HEK293T (cell line): Measurements from ENCODE around the gene C1orf185.

Experiments
- CTCF ChIA-PET: fragments of 350-600 bp; formaldehyde crosslinking; extraction: SDS; loops from one replicate; lab custom pipeline; 2021; ENCODE audit warnings: antibody characterized with exemption, inconsistent platforms; lab: Yijun Ruan, JAX
- POLR2A ChIA-PET: fragments of 350-600 bp; formaldehyde crosslinking; extraction: SDS; loops from one replicate; lab custom pipeline; 2020; ENCODE audit warnings: antibody characterized with exemption, inconsistent platforms; lab: Yijun Ruan, JAX
- DNase-seq: peaks from one replicate; pipeline ENCODE4 v3.0.0; 2012; ENCODE audit warnings: mixed read lengths; ENCODE audit errors: extremely low spot score
- ARNT ChIP-seq: fragments of 450-650 bp; IDR thresholded peaks from 2 replicates; pipeline ENCODE4 v1.6.1; 2017; ENCODE audit warnings: mild to moderate bottlenecking
- BHLHE40 ChIP-seq: fragments of 450-650 bp; IDR thresholded peaks from 2 replicates; pipeline ENCODE4 v1.6.1; 2016; ENCODE audit warnings: mild to moderate bottlenecking, moderate library complexity, borderline replicate concordance
- CTBP1 ChIP-seq: fragments of 450-650 bp; IDR thresholded peaks from 2 replicates; pipeline ENCODE4 v1.6.1; 2016; ENCODE audit warnings: borderline replicate concordance
- ELF4 ChIP-seq: fragments of 450-650 bp; IDR thresholded peaks from 2 replicates; pipeline ENCODE4 v1.6.1; 2017; ENCODE audit warnings: antibody characterized with exemption
- FOXA1 ChIP-seq: fragments of 450-650 bp; IDR thresholded peaks from 2 replicates; pipeline ENCODE4 v1.6.1; 2016; ENCODE audit warnings: mild to moderate bottlenecking
- FOXK2 ChIP-seq: fragments of 450-650 bp; IDR thresholded peaks from 2 replicates; pipeline ENCODE4 v1.6.1; 2016; ENCODE audit warnings: mild to moderate bottlenecking
- FOXM1 ChIP-seq: fragments of 450-650 bp; IDR thresholded peaks from 2 replicates; pipeline ENCODE4 v1.6.1; 2017; ENCODE audit warnings: mild to moderate bottlenecking, borderline replicate concordance
- HDGF ChIP-seq: fragments of 450-650 bp; IDR thresholded peaks from 2 replicates; pipeline ENCODE4 v1.6.1; 2017; ENCODE audit warnings: antibody characterized with exemption, borderline replicate concordance
- L3MBTL2 ChIP-seq: fragments of 450-650 bp; conservative IDR thresholded peaks from 2 replicates; pipeline ENCODE4 v1.6.1; 2016; ENCODE audit warnings: mild to moderate bottlenecking
- LEF1 ChIP-seq: fragments of 450-650 bp; IDR thresholded peaks from 2 replicates; pipeline ENCODE4 v1.6.1; 2017; ENCODE audit warnings: mild to moderate bottlenecking, borderline replicate concordance
- NFRKB ChIP-seq: fragments of 450-650 bp; IDR thresholded peaks from 2 replicates; pipeline ENCODE4 v1.6.1; 2016; ENCODE audit warnings: mild to moderate bottlenecking, moderate library complexity
- SP1 ChIP-seq: fragments of 450-650 bp; IDR thresholded peaks from 2 replicates; pipeline ENCODE4 v1.6.1; 2017
- SUZ12 ChIP-seq: fragments of 450-650 bp; IDR thresholded peaks from 2 replicates; pipeline ENCODE4 v1.6.1; 2016; ENCODE audit warnings: mild to moderate bottlenecking
- TARDBP ChIP-seq: fragments of 450-650 bp; IDR thresholded peaks from 2 replicates; pipeline ENCODE4 v1.6.1; 2016
- ZNF384 ChIP-seq: fragments of 450-650 bp; IDR thresholded peaks from 2 replicates; pipeline ENCODE4 v1.6.1; 2016
- TF ChIP-seq, protein P1 (sequence below): fragments of 450-650 bp; IDR thresholded peaks from 2 replicates; pipeline ENCODE4 v1.6.1; 2016

Gene C1orf185

DNA sequence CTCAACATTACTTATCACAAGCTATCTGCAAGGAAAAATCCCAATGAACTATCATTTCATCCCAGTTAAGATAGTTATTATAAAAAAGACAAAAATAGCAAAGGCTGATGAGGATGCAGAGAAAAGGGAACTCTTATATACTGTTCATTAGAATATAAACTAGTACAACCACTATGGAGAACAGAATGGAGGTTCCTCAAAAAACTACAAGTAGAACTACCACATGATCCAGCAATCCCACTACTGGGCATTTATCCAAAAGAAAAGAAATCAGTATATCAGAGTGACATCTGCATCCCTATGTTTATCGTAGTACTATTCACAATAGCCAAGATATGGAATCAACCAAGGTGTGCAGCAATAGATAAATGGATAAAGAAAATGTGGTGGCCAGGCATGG lies 4.9 kb upstream of the C1orf185 start:
- TF ChIP-seq HDGF, result no peak
- no peak for TF ChIP-seq FOXA1
- no peak for TF ChIP-seq L3MBTL2
- no peak for TF ChIP-seq ZNF384
- no peak for TF ChIP-seq CTBP1
- no peak for TF ChIP-seq SP1
- no peak for TF ChIP-seq NFRKB
- no peak for TF ChIP-seq ARNT
- TF ChIP-seq LEF1, result no peak
- CTCF ChIA-PET, result no interaction called here
- no peak for DNase-seq
- POLR2A ChIA-PET, result no interaction called here

DNA sequence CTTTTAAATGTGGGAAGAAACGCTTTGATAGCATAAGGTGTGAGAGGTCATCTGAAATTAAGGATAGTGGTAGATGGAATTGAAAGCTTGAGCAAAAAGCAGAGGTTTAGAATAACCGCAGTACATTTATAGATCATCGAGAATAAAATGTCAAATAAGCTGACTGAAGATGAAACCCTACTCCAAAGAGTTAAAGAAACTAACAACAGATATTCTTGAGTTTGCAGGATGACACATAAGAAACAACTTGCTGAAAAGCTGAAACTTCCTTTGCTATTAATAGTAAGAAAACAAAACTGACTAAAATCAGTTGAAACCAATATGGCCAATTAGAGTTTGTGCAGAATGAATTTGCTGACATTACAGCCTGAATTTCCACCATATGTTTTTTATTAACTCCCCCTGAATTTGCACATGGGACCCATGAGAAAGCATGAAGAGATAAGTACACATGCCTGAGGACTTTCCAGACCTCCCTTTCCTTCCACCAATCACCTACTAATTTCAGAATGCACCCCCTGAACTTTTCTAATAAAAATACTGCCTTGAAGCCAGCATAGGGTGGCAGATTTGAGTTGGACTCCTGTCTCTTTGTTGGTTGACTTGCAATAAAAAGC lies 1.7 kb upstream of the C1orf185 start:
- ChIA-PET CTCF (no interaction called here), POLR2A (no interaction called here)
- DNase-seq, result no peak
- TF ChIP-seq BHLHE40 (no peak), TARDBP (no peak), FOXA1 (no peak), SP1 (no peak), ELF4 (no peak), FOXK2 (no peak)
- TF ChIP-seq, protein P1, sequence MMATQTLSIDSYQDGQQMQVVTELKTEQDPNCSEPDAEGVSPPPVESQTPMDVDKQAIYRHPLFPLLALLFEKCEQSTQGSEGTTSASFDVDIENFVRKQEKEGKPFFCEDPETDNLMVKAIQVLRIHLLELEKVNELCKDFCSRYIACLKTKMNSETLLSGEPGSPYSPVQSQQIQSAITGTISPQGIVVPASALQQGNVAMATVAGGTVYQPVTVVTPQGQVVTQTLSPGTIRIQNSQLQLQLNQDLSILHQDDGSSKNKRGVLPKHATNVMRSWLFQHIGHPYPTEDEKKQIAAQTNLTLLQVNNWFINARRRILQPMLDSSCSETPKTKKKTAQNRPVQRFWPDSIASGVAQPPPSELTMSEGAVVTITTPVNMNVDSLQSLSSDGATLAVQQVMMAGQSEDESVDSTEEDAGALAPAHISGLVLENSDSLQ, result no peak

- POLR2A ChIA-PET, result no interaction called here
- no peak for DNase-seq
- TF ChIP-seq LEF1 (no peak), SP1 (no peak), CTBP1 (no peak), ELF4 (no peak), SUZ12 (no peak), FOXA1 (no peak), BHLHE40 (no peak), NFRKB (no peak), FOXK2 (no peak), HDGF (no peak), ZNF384 (no peak), L3MBTL2 (no peak), FOXM1 (no peak), TARDBP (no peak), ARNT (no peak)
- TF ChIP-seq, protein P1, result no peak
- CTCF ChIA-PET, result no interaction called here
Observed at GRCh38 chr1:51114137-51114536, 12.1 kb downstream of the C1orf185 start.

- ChIA-PET CTCF (interaction anchor here (0.6 kb wide), 1 partner anchor 65 kb away, joined by 4 read pairs; no protein-coding TSS in a partner anchor), POLR2A (no interaction called here)
- TF ChIP-seq BHLHE40 (no peak), ARNT (no peak), FOXK2 (no peak), ELF4 (no peak), SP1 (no peak), CTBP1 (no peak), ZNF384 (no peak), SUZ12 (no peak), HDGF (no peak), FOXA1 (no peak), L3MBTL2 (no peak), LEF1 (no peak), FOXM1 (no peak)
- TF ChIP-seq, protein P1, result no peak
- no peak for DNase-seq
Observed at GRCh38 chr1:51115714-51116404, 13.8 kb downstream of the C1orf185 start.

DNA sequence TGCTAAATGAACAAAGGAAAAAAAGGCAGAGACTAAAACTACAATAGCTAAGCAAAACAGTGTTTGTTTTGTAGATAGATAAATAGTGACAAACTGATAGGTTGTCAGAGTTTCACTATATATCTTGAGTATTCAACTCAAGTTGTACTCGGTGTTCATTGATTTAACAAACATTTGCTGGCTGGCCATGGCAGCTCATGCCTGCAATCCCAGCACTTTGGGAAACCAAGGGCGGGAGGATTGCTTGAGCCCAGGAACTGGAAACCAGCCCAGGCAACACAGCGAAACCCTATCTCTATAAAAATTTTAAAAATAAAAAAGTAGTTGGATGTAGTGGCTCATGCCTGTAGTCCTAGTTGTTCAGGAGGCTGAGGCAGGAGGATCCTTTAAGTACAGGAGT lies 17.3 kb downstream of the C1orf185 start:
- ChIA-PET CTCF (interaction anchor here (0.6 kb wide), 1 partner anchor 8 kb away, joined by 4 read pairs; no protein-coding TSS in a partner anchor), POLR2A (no interaction called here)
- no peak for TF ChIP-seq HDGF
- no peak for TF ChIP-seq SP1
- no peak for TF ChIP-seq FOXM1
- TF ChIP-seq ARNT, result no peak
- no peak for TF ChIP-seq LEF1
- no peak for TF ChIP-seq CTBP1
- no peak for TF ChIP-seq NFRKB
- no peak for TF ChIP-seq BHLHE40
- no peak for TF ChIP-seq FOXK2
- no peak for TF ChIP-seq TARDBP
- TF ChIP-seq L3MBTL2, result no peak
- no peak for TF ChIP-seq ZNF384
- TF ChIP-seq FOXA1, result no peak
- TF ChIP-seq ELF4, result no peak
- TF ChIP-seq SUZ12, result no peak
- TF ChIP-seq, protein P1, result no peak
- no peak for DNase-seq
